GM23338 (cell line): ENCODE measurements around the gene HSPBP1.

Experiments
- EZH2 ChIP-seq: fragments of 200-600 bp; sonication (generic); IDR thresholded peaks from one replicate; pipeline ENCODE4 v1.8.0; 2017; ENCODE audit warnings: antibody characterized with exemption, mild to moderate bottlenecking, low read depth; ENCODE audit not compliant: unreplicated experiment
- EZH2phosphoT487 ChIP-seq: fragments of 200-600 bp; sonication (generic); IDR thresholded peaks from one replicate; pipeline ENCODE4 v1.8.1; 2018; ENCODE audit warnings: antibody characterized with exemption; ENCODE audit not compliant: unreplicated experiment
- POLR2AphosphoS5 ChIP-seq: IDR thresholded peaks from 2 replicates; pipeline ENCODE4 v1.6.1; 2016; ENCODE audit warnings: antibody characterized with exemption, low read depth
- TF ChIP-seq, protein P1 (sequence below), 2 experiments: fragments of 200-600 bp in 1 of 2; sonication (generic) in 1 of 2; conservative IDR thresholded peaks; 2 replicates each; pipeline versions ENCODE4 v1.5.1 to v1.6.1; 2016 to 2017; ENCODE audit warnings: antibody characterized with exemption in 2 of 2, low read depth in 2 of 2, mild to moderate bottlenecking in 2 of 2, moderate library complexity in 1 of 2
- TF ChIP-seq, protein P2 (sequence below): IDR thresholded peaks from one replicate; pipeline ENCODE4 v1.6.1; 2018; ENCODE audit warnings: antibody characterized with exemption; ENCODE audit not compliant: unreplicated experiment

DNA sequence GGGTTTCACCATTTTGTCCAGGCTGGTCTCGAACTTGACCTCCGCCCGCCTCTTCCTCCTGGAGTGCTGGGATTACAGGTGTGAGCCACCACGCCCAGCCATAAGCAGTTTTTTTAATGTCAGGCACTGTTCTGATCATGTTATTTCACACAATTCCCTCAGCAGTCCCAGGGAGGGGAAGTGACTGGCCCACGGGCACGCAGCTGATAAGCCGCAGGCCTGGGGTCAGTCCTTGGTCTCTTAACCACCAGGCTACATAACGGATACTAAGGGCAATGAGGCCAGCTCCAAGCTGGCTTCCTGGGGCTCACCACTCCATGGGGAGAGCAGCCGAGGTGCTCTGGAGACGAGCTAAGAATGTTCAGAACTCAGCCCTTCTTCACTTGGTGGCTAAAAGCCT is 17.4 kb upstream of the HSPBP1 start:
- TF ChIP-seq, protein P1, sequence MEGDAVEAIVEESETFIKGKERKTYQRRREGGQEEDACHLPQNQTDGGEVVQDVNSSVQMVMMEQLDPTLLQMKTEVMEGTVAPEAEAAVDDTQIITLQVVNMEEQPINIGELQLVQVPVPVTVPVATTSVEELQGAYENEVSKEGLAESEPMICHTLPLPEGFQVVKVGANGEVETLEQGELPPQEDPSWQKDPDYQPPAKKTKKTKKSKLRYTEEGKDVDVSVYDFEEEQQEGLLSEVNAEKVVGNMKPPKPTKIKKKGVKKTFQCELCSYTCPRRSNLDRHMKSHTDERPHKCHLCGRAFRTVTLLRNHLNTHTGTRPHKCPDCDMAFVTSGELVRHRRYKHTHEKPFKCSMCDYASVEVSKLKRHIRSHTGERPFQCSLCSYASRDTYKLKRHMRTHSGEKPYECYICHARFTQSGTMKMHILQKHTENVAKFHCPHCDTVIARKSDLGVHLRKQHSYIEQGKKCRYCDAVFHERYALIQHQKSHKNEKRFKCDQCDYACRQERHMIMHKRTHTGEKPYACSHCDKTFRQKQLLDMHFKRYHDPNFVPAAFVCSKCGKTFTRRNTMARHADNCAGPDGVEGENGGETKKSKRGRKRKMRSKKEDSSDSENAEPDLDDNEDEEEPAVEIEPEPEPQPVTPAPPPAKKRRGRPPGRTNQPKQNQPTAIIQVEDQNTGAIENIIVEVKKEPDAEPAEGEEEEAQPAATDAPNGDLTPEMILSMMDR (conservative IDR thresholded peaks at IDR 0.05; ENCODE audit: low read depth in 2 of 2): no peak
- no peak for TF ChIP-seq POLR2AphosphoS5
- no peak for TF ChIP-seq EZH2
- TF ChIP-seq EZH2phosphoT487: no peak
- TF ChIP-seq, protein P2, sequence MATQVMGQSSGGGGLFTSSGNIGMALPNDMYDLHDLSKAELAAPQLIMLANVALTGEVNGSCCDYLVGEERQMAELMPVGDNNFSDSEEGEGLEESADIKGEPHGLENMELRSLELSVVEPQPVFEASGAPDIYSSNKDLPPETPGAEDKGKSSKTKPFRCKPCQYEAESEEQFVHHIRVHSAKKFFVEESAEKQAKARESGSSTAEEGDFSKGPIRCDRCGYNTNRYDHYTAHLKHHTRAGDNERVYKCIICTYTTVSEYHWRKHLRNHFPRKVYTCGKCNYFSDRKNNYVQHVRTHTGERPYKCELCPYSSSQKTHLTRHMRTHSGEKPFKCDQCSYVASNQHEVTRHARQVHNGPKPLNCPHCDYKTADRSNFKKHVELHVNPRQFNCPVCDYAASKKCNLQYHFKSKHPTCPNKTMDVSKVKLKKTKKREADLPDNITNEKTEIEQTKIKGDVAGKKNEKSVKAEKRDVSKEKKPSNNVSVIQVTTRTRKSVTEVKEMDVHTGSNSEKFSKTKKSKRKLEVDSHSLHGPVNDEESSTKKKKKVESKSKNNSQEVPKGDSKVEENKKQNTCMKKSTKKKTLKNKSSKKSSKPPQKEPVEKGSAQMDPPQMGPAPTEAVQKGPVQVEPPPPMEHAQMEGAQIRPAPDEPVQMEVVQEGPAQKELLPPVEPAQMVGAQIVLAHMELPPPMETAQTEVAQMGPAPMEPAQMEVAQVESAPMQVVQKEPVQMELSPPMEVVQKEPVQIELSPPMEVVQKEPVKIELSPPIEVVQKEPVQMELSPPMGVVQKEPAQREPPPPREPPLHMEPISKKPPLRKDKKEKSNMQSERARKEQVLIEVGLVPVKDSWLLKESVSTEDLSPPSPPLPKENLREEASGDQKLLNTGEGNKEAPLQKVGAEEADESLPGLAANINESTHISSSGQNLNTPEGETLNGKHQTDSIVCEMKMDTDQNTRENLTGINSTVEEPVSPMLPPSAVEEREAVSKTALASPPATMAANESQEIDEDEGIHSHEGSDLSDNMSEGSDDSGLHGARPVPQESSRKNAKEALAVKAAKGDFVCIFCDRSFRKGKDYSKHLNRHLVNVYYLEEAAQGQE: no peak
